NCI-H1930 (cell line): ENCODE data around the gene OR56A3.

Source experiments
- DNase-seq, 2 experiments: peaks; one replicate each; lab custom pipeline; 2025; lab: John Stamatoyannopoulos, UW

Gene OR56A3

GRCh38 chr11:5973530-5973929 lies 31.5 kb downstream of the OR56A3 start:
- no peak for DNase-seq

GRCh38 chr11:5983443-5983842 lies 41.4 kb downstream of the OR56A3 start:
- DNase-seq = no peak

DNA sequence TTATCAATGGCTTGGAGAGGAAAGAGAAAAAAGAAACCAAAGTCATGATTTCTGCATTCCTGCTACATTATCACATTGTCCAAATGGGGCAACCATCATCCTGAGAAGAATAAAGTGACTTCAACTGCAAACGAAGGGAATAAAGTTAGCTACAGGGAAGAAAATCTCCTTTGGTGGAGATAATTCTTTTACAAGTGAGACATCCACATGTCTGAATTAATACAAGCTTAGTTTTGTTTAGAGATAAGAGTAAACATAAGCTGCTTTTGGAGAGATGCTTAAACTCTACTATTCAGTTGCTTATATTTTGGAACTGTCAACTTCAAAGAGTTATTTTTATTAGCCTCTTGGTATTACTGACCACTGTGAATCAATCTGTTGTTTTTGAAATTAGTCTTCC lies 44.8 kb downstream of the OR56A3 start, which contains the start of gene OR52L1:
OR52L1 (minus strand) TSS at position 101 of the 400 bp plus-strand sequence; CDS start at position 46, 55 bp downstream.
- no peak for DNase-seq

- no peak for DNase-seq
These were observed 47.2 kb downstream of the OR56A3 start for GRCh38 chr11:5989203-5989602.

DNA sequence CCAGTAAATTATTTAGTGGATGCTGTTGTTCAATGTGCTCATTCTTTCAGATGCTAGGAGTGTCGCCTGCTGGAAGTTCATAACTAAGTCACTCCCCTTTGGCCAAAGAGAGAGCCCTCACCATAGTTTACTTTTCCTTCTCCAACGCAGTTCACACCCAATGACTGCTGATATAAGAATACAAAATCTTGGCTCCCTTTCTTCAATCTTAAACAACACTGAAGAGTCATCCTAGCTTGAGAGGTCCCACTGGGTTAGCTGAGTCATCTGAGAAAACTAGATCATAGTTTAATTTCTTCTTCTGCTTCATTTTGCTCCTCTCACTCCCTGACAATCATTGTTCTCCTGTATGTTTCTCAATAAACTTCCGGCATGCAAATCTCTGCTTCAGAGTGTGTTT lies 50.1 kb downstream of the OR56A3 start:
- no peak for DNase-seq

DNA sequence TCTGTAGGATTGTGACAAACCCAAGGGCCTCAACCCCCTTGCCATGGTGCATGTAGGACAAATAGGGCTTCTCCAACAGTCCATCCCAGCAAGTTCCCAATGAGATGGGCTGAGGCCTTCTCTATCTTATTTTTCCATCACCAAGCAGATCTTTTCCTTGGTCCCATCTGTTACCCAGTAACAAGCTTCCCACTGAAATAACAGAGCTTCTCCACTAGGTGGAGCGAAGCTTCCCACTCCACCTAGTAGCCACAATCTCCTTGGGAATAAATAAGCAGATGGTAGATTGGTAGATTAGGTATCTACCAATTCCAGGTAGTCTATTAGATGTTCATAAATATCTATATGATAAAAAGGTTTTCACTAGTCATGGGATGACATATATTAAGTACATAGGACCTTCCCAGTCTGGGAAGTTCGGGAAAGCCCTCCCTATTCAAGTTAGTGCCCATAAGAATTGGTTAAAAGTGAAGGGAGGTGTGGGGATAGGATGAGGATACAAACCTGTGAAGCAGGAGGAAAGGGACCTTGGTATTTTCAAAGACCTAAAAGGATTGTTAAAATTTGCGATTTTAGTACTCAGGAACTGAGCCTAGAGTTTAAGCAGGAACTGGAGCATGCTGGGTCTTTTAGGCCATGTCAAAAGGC lies 50.7 kb downstream of the OR56A3 start:
- DNase-seq = peak in 1 of 2 experiments; percentile 27

GRCh38 chr11:5994791-5995190 lies 52.7 kb downstream of the OR56A3 start:
- no peak for DNase-seq
